Lung (tissue), 12 donors: ENCODE data around the gene TCF25. TPM values are rescaled to one million over a fixed set of nuclear protein-coding genes. Genes with fewer than 3 reads are reported as not detected.
"Not testable (repeated sequence)": the region's sequence is repeated elsewhere in the genome, so short reads cannot be mapped to it uniquely, and the experiment has no call there.

ENCODE experiments used
- ATAC-seq: fragments of 200-7000 bp; cut with Tn5 transposase; one replicate; pipeline ENCODE4 v1.9.1; 2020; ENCODE audit warnings: moderate number of reproducible peaks; ENCODE audit not compliant: insufficient read depth, low FRiP score
- DNase-seq, 3 donors: peaks; one replicate each; pipeline ENCODE4 v3.0.0-alpha.2; 2013 to 2017
- H3K27ac ChIP-seq, 2 donors: one replicate each; pipeline ENCODE4 v1.5.1; 2013; ENCODE audit warnings: mild to moderate bottlenecking in 2 of 2, moderate library complexity in 2 of 2, control low read depth in 1 of 2, inconsistent platforms in 1 of 2, low read depth in 1 of 2, low read length in 1 of 2
- H3K27me3 ChIP-seq, 3 donors: one replicate each; pipeline ENCODE4 v1.5.1; 2013; ENCODE audit warnings: low read length in 2 of 3; ENCODE audit not compliant: control insufficient read depth in 3 of 3, insufficient read depth in 3 of 3
- H3K36me3 ChIP-seq, 4 donors: one replicate each; pipeline ENCODE4 v1.5.1; 2013; ENCODE audit warnings: low read length in 4 of 4, mild to moderate bottlenecking in 1 of 4, moderate library complexity in 1 of 4; ENCODE audit not compliant: control insufficient read depth in 4 of 4, insufficient read depth in 4 of 4
- H3K4me1 ChIP-seq, 5 donors: one replicate each; pipeline ENCODE4 v1.5.1; 2013; ENCODE audit warnings: low read length in 5 of 5, mild to moderate bottlenecking in 2 of 5, moderate library complexity in 1 of 5; ENCODE audit not compliant: control insufficient read depth in 5 of 5, insufficient read depth in 5 of 5
- H3K4me3 ChIP-seq: one replicate; pipeline ENCODE4 v1.5.1; 2013; ENCODE audit warnings: mild to moderate bottlenecking, control low read depth, moderate library complexity
- H3K9ac ChIP-seq, 2 donors: one replicate each; pipeline ENCODE4 v1.5.1; 2013; ENCODE audit warnings: low read length in 2 of 2, control low read depth in 1 of 2; ENCODE audit not compliant: insufficient read depth in 1 of 2
- H3K9me3 ChIP-seq, 4 donors: one replicate each; pipeline ENCODE4 v1.5.1; 2013; ENCODE audit warnings: low read length in 3 of 4, mild to moderate bottlenecking in 1 of 4, moderate library complexity in 1 of 4; ENCODE audit not compliant: control insufficient read depth in 4 of 4, insufficient read depth in 3 of 4
- CTCF ChIP-seq: IDR thresholded peaks from 2 replicates; pipeline ENCODE4 v1.5.1; 2012; ENCODE audit warnings: mild to moderate bottlenecking; ENCODE audit errors: control extremely low read depth, extremely low read depth
- WGBS, 2 donors: extraction: QIAGEN DNeasy Blood & Tissue Kit; methylation state at CpG; one replicate each; pipeline ENCODE4 v1.1.7; 2013; 5-methylcytosine and 5-hydroxymethylcytosine counted together
- polyA plus RNA-seq, 2 donors: library from polyadenylated mRNA; stranded (reverse); fragments of 200-250 nt; gene quantifications; one replicate each; pipeline ENCODE4 v1.2.1, GENCODE V29; 2013
- total RNA-seq, 2 donors: library from RNA; depleted of rRNA in 1 of 2; stranded (reverse); fragments of >200 nt in 1 of 2; gene quantifications; one replicate each; pipeline ENCODE4 v1.2.1, GENCODE V29; 2014 to 2021
- donor health status: control.
- donor health status: control.
- donor health status: Bipolar disorder and iron deficiency.
- donor health status: healthy.
- donor health status: DM: yes; HTN: yes; CAD: no.

The TCF25 gene
- total and polyA plus RNA-seq, 4 donors = 106 to 212 (median 129) TPM

GRCh38 chr16:89912143-89912542 is 38.8 kb downstream of the TCF25 start:
- no peak overlapping the region for H3K4me3 ChIP-seq
- ATAC-seq = no peak
- H3K36me3 ChIP-seq = peaks cover 0 to 43% (median 17%) of the 10 kb centered on the region in 4 donors
- 90 to 91% methylated on average over 13 of the region's 13 CpGs for WGBS, 2 donors
- H3K27ac ChIP-seq = no peak overlapping the region
- H3K4me1 ChIP-seq = no peaks in the 10 kb centered on the region
- no peaks in the 10 kb centered on the region for H3K9me3 ChIP-seq
- no peak for DNase-seq
- H3K9ac ChIP-seq = no peak overlapping the region
- no peak for TF ChIP-seq CTCF
- no peaks in the 10 kb centered on the region for H3K27me3 ChIP-seq

- 75 to 77% methylated on average over 14 of the region's 14 CpGs for WGBS, 2 donors
- Histone ChIP-seq H3K9ac (no peak overlapping the region), H3K4me3 (no peak overlapping the region), H3K36me3 (peaks cover 0 to 41% (median 16%) of the 10 kb centered on the region in 4 donors), H3K9me3 (no peaks in the 10 kb centered on the region), H3K27me3 (no peaks in the 10 kb centered on the region), H3K4me1 (peaks cover 0 to 2% (median 0%) of the 10 kb centered on the region in 5 donors), H3K27ac (no peak overlapping the region)
- no peak for TF ChIP-seq CTCF
- DNase-seq (no peak), ATAC-seq (no peak)
Measured at GRCh38 chr16:89912627-89913026, 39.2 kb downstream of the TCF25 start.

- no peak for ATAC-seq
- no peak for DNase-seq
- peaks cover 0 to 30% (median 13%) of the 10 kb centered on the region in 4 donors for H3K36me3 ChIP-seq
- peaks cover 0 to 13% (median 5%) of the 10 kb centered on the region in 5 donors for H3K4me1 ChIP-seq
- no peaks in the 10 kb centered on the region for H3K9me3 ChIP-seq
- no peak for TF ChIP-seq CTCF
- H3K4me3 ChIP-seq = no peak overlapping the region
- 88 to 89% methylated on average over 30 of the region's 30 CpGs for WGBS, 2 donors
- no peaks in the 10 kb centered on the region for H3K27me3 ChIP-seq
- H3K9ac ChIP-seq = no peak overlapping the region
- H3K27ac ChIP-seq = no peak overlapping the region
Measured at GRCh38 chr16:89913408-89914387, 40.3 kb downstream of the TCF25 start.

GRCh38 chr16:89914642-89915285 is 41.4 kb downstream of the TCF25 start:
- not testable (repeated sequence) for H3K27ac ChIP-seq, DNase-seq, H3K27me3 ChIP-seq, H3K9ac ChIP-seq, H3K9me3 ChIP-seq, H3K4me3 ChIP-seq, ATAC-seq
- Histone ChIP-seq H3K4me1 (peaks cover 0 to 16% (median 5%) of the 10 kb centered on the region in 5 donors), H3K36me3 (peaks cover 0 to 27% (median 7%) of the 10 kb centered on the region in 4 donors)
- 52 to 58% methylated on average over 11 of the region's 11 CpGs for WGBS, 2 donors
